Prostate gland (tissue), 2 donors: ENCODE data around the gene ROGDI.

Experiments
- CTCF ChIP-seq, 4 experiments: fragments of 200-600 bp in 2 of 4; fragments of 450-650 bp in 2 of 4; sonication (generic) in 2 of 4; IDR thresholded peaks; 1 replicate in 3 of 4; 2 replicates in 1 of 4; pipeline ENCODE4 v1.5.1; 2016 to 2019; ENCODE audit warnings: antibody characterized with exemption in 4 of 4, mild to moderate bottlenecking in 2 of 4, moderate library complexity in 2 of 4
- POLR2A ChIP-seq: fragments of 450-650 bp; IDR thresholded peaks from one replicate; pipeline ENCODE4 v1.6.1; 2016; ENCODE audit warnings: antibody characterized with exemption, mild to moderate bottlenecking
- POLR2AphosphoS5 ChIP-seq: sonication (generic); formaldehyde crosslinking; IDR thresholded peaks from one replicate; pipeline ENCODE4 v1.6.1; 2017; ENCODE audit warnings: antibody characterized with exemption

DNA sequence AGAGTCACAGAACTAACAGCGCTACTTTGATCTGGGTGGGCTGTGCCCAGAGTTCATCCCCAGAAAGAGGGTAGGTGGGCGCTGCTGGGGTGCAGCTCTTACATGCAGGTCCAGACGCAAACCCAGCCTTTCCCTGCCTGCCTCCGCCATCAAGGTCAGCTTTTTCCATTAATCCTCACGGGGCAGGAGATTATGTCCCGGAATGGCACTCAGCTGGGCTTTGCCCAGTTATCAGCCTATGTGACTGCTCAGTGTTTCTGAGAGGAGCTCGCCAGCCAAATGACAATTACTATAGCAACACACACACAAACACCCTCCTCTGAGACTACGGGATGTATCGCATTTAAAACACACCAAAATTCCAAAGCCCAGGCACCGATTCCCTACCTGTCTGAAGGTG, 24.5 kb upstream of the ROGDI start:
- no peak for TF ChIP-seq CTCF (IDR thresholded peaks at IDR 0.05)
- no peak for TF ChIP-seq POLR2A
- TF ChIP-seq POLR2AphosphoS5, result no peak
